ENCODE measurements around the gene EPHB6. TPM values are rescaled to one million over a fixed set of nuclear protein-coding genes. Genes with fewer than 3 reads are reported as not detected.
A peak's percentile ranks its signal among the peaks of the same experiment; 100 is the strongest.

Gene EPHB6
- total RNA-seq, 2 experiments from 2014 or later = 22.1 to 22.8 TPM

GRCh38 chr7:142812437-142813215 is 42.2 kb upstream of the EPHB6 start:
- Mint-ChIP-seq H3K27ac (peak overlapping the region; percentile 99), H3K4me1 (ENCODE audit: low read depth) (peaks cover 73% of the 10 kb centered on the region), H3K9me3 (no peaks in the 10 kb centered on the region), H3K36me3 (ENCODE audit: low read depth) (no peaks in the 10 kb centered on the region), H3K4me3 (peak overlapping the region; percentile 70), H3K27me3 (ENCODE audit: low read depth) (no peaks in the 10 kb centered on the region)
- no peak for DNase-seq
- intact Hi-C loops (cut with micrococcal nuclease) = loop anchor here (5.0 kb wide), 1 partner anchor 835 kb away; no protein-coding TSS in a partner anchor
- CTCF ChIA-PET = interaction anchor here (0.6 to 12.4 kb wide), 28 partner anchors 8 to 509 kb away, joined by 3 to 382 read pairs (median 5); partner anchors contain the start of gene EPHB6

- Mint-ChIP-seq H3K27ac (peak overlapping the region; percentile 99), H3K4me3 (peak overlapping the region; percentile 70), H3K9me3 (no peaks in the 10 kb centered on the region), H3K36me3 (ENCODE audit: low read depth) (no peaks in the 10 kb centered on the region), H3K4me1 (ENCODE audit: low read depth) (peaks cover 73% of the 10 kb centered on the region), H3K27me3 (ENCODE audit: low read depth) (no peaks in the 10 kb centered on the region)
- peak; percentile 59 for DNase-seq
- CTCF ChIA-PET = interaction anchor here (0.7 to 12.4 kb wide), 21 partner anchors 8 to 510 kb away, joined by 3 to 382 read pairs (median 5); partner anchors contain the start of gene EPHB6
- intact Hi-C loops (cut with micrococcal nuclease) = loop anchor here (5.0 kb wide), 1 partner anchor 836 kb away; no protein-coding TSS in a partner anchor
Observed at GRCh38 chr7:142813226-142813625, 41.6 kb upstream of the EPHB6 start.

GRCh38 chr7:142813699-142814098 is 41.2 kb upstream of the EPHB6 start:
- intact Hi-C loops (cut with micrococcal nuclease) = loop anchor here (5.0 kb wide), 1 partner anchor 836 kb away; no protein-coding TSS in a partner anchor
- no peaks in the 10 kb centered on the region for H3K36me3 Mint-ChIP-seq (ENCODE audit: low read depth)
- H3K27ac Mint-ChIP-seq = peak overlapping the region; percentile 99
- no peak for DNase-seq
- H3K4me1 Mint-ChIP-seq (ENCODE audit: low read depth) = peaks cover 73% of the 10 kb centered on the region
- H3K4me3 Mint-ChIP-seq = peak overlapping the region; percentile 70
- no peaks in the 10 kb centered on the region for H3K27me3 Mint-ChIP-seq (ENCODE audit: low read depth)
- CTCF ChIA-PET = interaction anchor here (0.7 to 12.4 kb wide), 16 partner anchors 8 to 510 kb away, joined by 3 to 382 read pairs (median 4); partner anchors contain the start of gene EPHB6
- H3K9me3 Mint-ChIP-seq = no peaks in the 10 kb centered on the region

- DNase-seq = no peak
- H3K27ac Mint-ChIP-seq = peak overlapping the region; percentile 50
Observed at GRCh38 chr7:142814451-142814850, 40.4 kb upstream of the EPHB6 start.

GRCh38 chr7:142815134-142815533 is 39.7 kb upstream of the EPHB6 start:
- Mint-ChIP-seq H3K9me3 (no peaks in the 10 kb centered on the region), H3K27ac (peak overlapping the region; percentile 1), H3K27me3 (ENCODE audit: low read depth) (no peaks in the 10 kb centered on the region), H3K4me3 (peak overlapping the region; percentile 19), H3K36me3 (ENCODE audit: low read depth) (no peaks in the 10 kb centered on the region), H3K4me1 (ENCODE audit: low read depth) (peaks cover 64% of the 10 kb centered on the region)
- CTCF ChIA-PET = interaction anchor here (0.6 to 12.4 kb wide), 4 partner anchors 20 to 512 kb away, joined by 3 to 382 read pairs (median 6); no protein-coding TSS in a partner anchor
- no peak for DNase-seq
- intact Hi-C loops (cut with micrococcal nuclease) = no loop called here

More at GRCh38 chr7:142814451-142814850, 40.4 kb upstream of the EPHB6 start:
- Mint-ChIP-seq H3K36me3 (ENCODE audit: low read depth) (no peaks in the 10 kb centered on the region), H3K9me3 (no peaks in the 10 kb centered on the region), H3K4me3 (peak overlapping the region; percentile 30), H3K27me3 (ENCODE audit: low read depth) (no peaks in the 10 kb centered on the region), H3K4me1 (ENCODE audit: low read depth) (peaks cover 71% of the 10 kb centered on the region)
- intact Hi-C loops (cut with micrococcal nuclease) = loop anchor here (5.0 kb wide), 1 partner anchor 837 kb away; no protein-coding TSS in a partner anchor
- CTCF ChIA-PET = interaction anchor here (0.8 to 12.4 kb wide), 7 partner anchors 7 to 511 kb away, joined by 3 to 382 read pairs (median 8); no protein-coding TSS in a partner anchor

- CTCF ChIA-PET = interaction anchor here (0.9 to 1.9 kb wide), 5 partner anchors 10 to 49 kb away, joined by 3 to 5 read pairs (median 3); no protein-coding TSS in a partner anchor
- peaks cover 1% of the 10 kb centered on the region for H3K36me3 Mint-ChIP-seq (ENCODE audit: low read depth)
- intact Hi-C loops (cut with micrococcal nuclease) = no loop called here
- no peak overlapping the region for H3K4me3 Mint-ChIP-seq
- peak overlapping the region; percentile 0 for H3K27ac Mint-ChIP-seq
- H3K9me3 Mint-ChIP-seq = peaks cover 2% of the 10 kb centered on the region
- no peaks in the 10 kb centered on the region for H3K27me3 Mint-ChIP-seq (ENCODE audit: low read depth)
- peaks cover 47% of the 10 kb centered on the region for H3K4me1 Mint-ChIP-seq (ENCODE audit: low read depth)
- no peak for DNase-seq
Observed at GRCh38 chr7:142817506-142817905, 37.4 kb upstream of the EPHB6 start.

- CTCF ChIA-PET = interaction anchor here (0.6 to 1.5 kb wide), 5 partner anchors 16 to 480 kb away, joined by 3 to 5 read pairs (median 4); no protein-coding TSS in a partner anchor
- Mint-ChIP-seq H3K27me3 (ENCODE audit: low read depth) (no peaks in the 10 kb centered on the region), H3K27ac (peak overlapping the region; percentile 51), H3K4me3 (no peak overlapping the region), H3K36me3 (ENCODE audit: low read depth) (peaks cover 1% of the 10 kb centered on the region), H3K9me3 (peaks cover 2% of the 10 kb centered on the region), H3K4me1 (ENCODE audit: low read depth) (peaks cover 28% of the 10 kb centered on the region)
- intact Hi-C loops (cut with micrococcal nuclease) = loop anchor here (1.0 kb wide), 1 partner anchor 9 kb away; no protein-coding TSS in a partner anchor
- no peak for DNase-seq
Observed at GRCh38 chr7:142819530-142819929, 35.3 kb upstream of the EPHB6 start.

- H3K36me3 Mint-ChIP-seq (ENCODE audit: low read depth) = peaks cover 1% of the 10 kb centered on the region
- H3K27me3 Mint-ChIP-seq (ENCODE audit: low read depth) = no peaks in the 10 kb centered on the region
- no peak overlapping the region for H3K4me3 Mint-ChIP-seq
- CTCF ChIA-PET = interaction anchor here (0.9 kb wide), 1 partner anchor 344 kb away, joined by 3 read pairs; no protein-coding TSS in a partner anchor
- DNase-seq = no peak
- intact Hi-C loops (cut with micrococcal nuclease) = no loop called here
- peaks cover 25% of the 10 kb centered on the region for H3K4me1 Mint-ChIP-seq (ENCODE audit: low read depth)
- H3K27ac Mint-ChIP-seq = no peak overlapping the region
- H3K9me3 Mint-ChIP-seq = peaks cover 5% of the 10 kb centered on the region
Observed at GRCh38 chr7:142822714-142823113, 32.2 kb upstream of the EPHB6 start.

- peaks cover 25% of the 10 kb centered on the region for H3K4me1 Mint-ChIP-seq (ENCODE audit: low read depth)
- H3K27ac Mint-ChIP-seq = no peak overlapping the region
- CTCF ChIA-PET = interaction anchor here (0.7 to 1.0 kb wide), 3 partner anchors 14 to 525 kb away, joined by 3 to 4 read pairs (median 3); no protein-coding TSS in a partner anchor
- H3K27me3 Mint-ChIP-seq (ENCODE audit: low read depth) = no peaks in the 10 kb centered on the region
- no peak overlapping the region for H3K4me3 Mint-ChIP-seq
- intact Hi-C loops (cut with micrococcal nuclease) = loop anchor here (1.0 kb wide), 1 partner anchor 9 kb away; no protein-coding TSS in a partner anchor
- no peak for DNase-seq
- no peaks in the 10 kb centered on the region for H3K36me3 Mint-ChIP-seq (ENCODE audit: low read depth)
- H3K9me3 Mint-ChIP-seq = peaks cover 3% of the 10 kb centered on the region
Observed at GRCh38 chr7:142827951-142828500, 26.9 kb upstream of the EPHB6 start.

GRCh38 chr7:142832417-142832816 is 22.5 kb upstream of the EPHB6 start:
- peaks cover 41% of the 10 kb centered on the region for H3K4me1 Mint-ChIP-seq (ENCODE audit: low read depth)
- no peak overlapping the region for H3K4me3 Mint-ChIP-seq
- DNase-seq = no peak
- no peaks in the 10 kb centered on the region for H3K27me3 Mint-ChIP-seq (ENCODE audit: low read depth)
- CTCF ChIA-PET = interaction anchor here (0.6 to 1.3 kb wide), 3 partner anchors 9 to 170 kb away, joined by 3 to 4 read pairs (median 4); no protein-coding TSS in a partner anchor
- no peak overlapping the region for H3K27ac Mint-ChIP-seq
- intact Hi-C loops (cut with micrococcal nuclease) = no loop called here
- H3K9me3 Mint-ChIP-seq = no peaks in the 10 kb centered on the region
- no peaks in the 10 kb centered on the region for H3K36me3 Mint-ChIP-seq (ENCODE audit: low read depth)

- H3K9me3 Mint-ChIP-seq = no peaks in the 10 kb centered on the region
- peaks cover 35% of the 10 kb centered on the region for H3K4me1 Mint-ChIP-seq (ENCODE audit: low read depth)
- H3K4me3 Mint-ChIP-seq = no peak overlapping the region
- intact Hi-C loops (cut with micrococcal nuclease) = no loop called here
- H3K27ac Mint-ChIP-seq = no peak overlapping the region
- no peak for DNase-seq
- no peaks in the 10 kb centered on the region for H3K36me3 Mint-ChIP-seq (ENCODE audit: low read depth)
- no peaks in the 10 kb centered on the region for H3K27me3 Mint-ChIP-seq (ENCODE audit: low read depth)
- CTCF ChIA-PET = no interaction called here
Observed at GRCh38 chr7:142833174-142834048, 21.5 kb upstream of the EPHB6 start.

Measured in activated naive CD4-positive, alpha-beta T cell treated with anti-CD3 and anti-CD28 coated beads for 36 hours (primary cell).